ENCODE data around the gene SGMS1. TPM values are rescaled to one million over a fixed set of nuclear protein-coding genes. Genes with fewer than 3 reads are reported as not detected.
A peak's percentile ranks its signal among the peaks of the same experiment; 100 is the strongest.
"Not testable (repeated sequence)": the region's sequence is repeated elsewhere in the genome, so short reads cannot be mapped to it uniquely, and the experiment has no call there.

SGMS1 gene
- total RNA-seq, 6 experiments from 2014 or later: 13.6 to 49.8 (median 20.0) TPM

- Histone ChIP-seq H3K36me3 (no peaks in the 10 kb centered on the region), H3K4me1 (peaks cover 0 to 12% (median 5%) of the 10 kb centered on the region in 4 donors), H3K4me3 (no peak overlapping the region), H3K27me3 (no peaks in the 10 kb centered on the region), H3K9me3 (no peaks in the 10 kb centered on the region), H3K27ac (no peak overlapping the region)
- ATAC-seq: peak in 1 of 4 donors; percentile 12
- no peak for TF ChIP-seq CTCF (IDR thresholded peaks at IDR 0.05)
- intact Hi-C loops (cut with DNase I): no loop called here
- 79% methylated on average over 2 of the region's 2 CpGs for WGBS (ENCODE audit: insufficient coverage, low coverage, low lambda C conversion rate, missing lambda C conversion rate)
- no peak for DNase-seq
Measured at GRCh38 chr10:50651808-50652207, 28.1 kb upstream of the SGMS1 start.

DNA sequence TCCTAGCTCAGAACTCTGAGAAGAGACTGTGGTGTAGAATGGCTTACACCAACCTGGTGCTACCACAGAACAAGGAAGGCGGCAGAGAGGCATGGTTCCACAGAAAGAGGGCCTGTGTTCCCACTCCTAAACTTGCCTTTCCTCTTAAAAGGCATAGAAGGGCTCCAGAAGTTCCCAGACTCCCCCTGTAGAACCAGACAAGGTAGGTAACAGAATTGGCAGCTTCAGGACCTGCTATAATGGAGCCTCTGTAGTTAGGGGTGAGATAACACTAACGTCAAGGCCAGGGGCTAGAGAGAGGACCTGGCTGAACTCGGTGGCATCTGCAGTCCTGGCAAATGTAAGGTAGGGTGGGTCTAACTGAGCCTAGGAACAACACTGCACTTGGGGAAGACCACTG lies 26.7 kb upstream of the SGMS1 start:
- H3K9me3 ChIP-seq: no peaks in the 10 kb centered on the region
- no peaks in the 10 kb centered on the region for H3K27me3 ChIP-seq
- intact Hi-C loops (cut with DNase I): no loop called here
- WGBS (ENCODE audit: insufficient coverage, low coverage, low lambda C conversion rate, missing lambda C conversion rate): 100% methylated on average over 2 of the region's 3 CpGs
- ATAC-seq (no peak), DNase-seq (no peak)
- no peak overlapping the region for H3K27ac ChIP-seq
- H3K4me1 ChIP-seq: peaks cover 0 to 12% (median 5%) of the 10 kb centered on the region in 4 donors
- TF ChIP-seq CTCF (IDR thresholded peaks at IDR 0.05): no peak
- TF ChIP-seq POLR2A (IDR thresholded peaks at IDR 0.05): no peak
- no peaks in the 10 kb centered on the region for H3K36me3 ChIP-seq
- H3K4me3 ChIP-seq: no peak overlapping the region

GRCh38 chr10:50648935-50649227 lies 25.1 kb upstream of the SGMS1 start:
- ATAC-seq (no peak), DNase-seq (no peak)
- H3K36me3 ChIP-seq: no peaks in the 10 kb centered on the region
- TF ChIP-seq POLR2A (IDR thresholded peaks at IDR 0.05): no peak
- TF ChIP-seq CTCF (IDR thresholded peaks at IDR 0.05): no peak
- intact Hi-C loops (cut with DNase I): no loop called here
- peaks cover 0 to 12% (median 5%) of the 10 kb centered on the region in 4 donors for H3K4me1 ChIP-seq
- 28% methylated on average over 1 of the region's 1 CpG for WGBS (ENCODE audit: insufficient coverage, low coverage, low lambda C conversion rate, missing lambda C conversion rate)
- no peaks in the 10 kb centered on the region for H3K9me3 ChIP-seq
- peak overlapping the region in 2 of 3 donors; percentile 32 to 65 for H3K27ac ChIP-seq
- no peak overlapping the region for H3K4me3 ChIP-seq
- H3K27me3 ChIP-seq: no peaks in the 10 kb centered on the region

GRCh38 chr10:50648089-50648934 lies 24.6 kb upstream of the SGMS1 start:
- 32% methylated on average over 6 of the region's 7 CpGs for WGBS (ENCODE audit: insufficient coverage, low coverage, low lambda C conversion rate, missing lambda C conversion rate)
- DNase-seq (peak in 1 of 3 donors; percentile 19), ATAC-seq (peak; percentile 91 to 97 (median 93))
- Histone ChIP-seq H3K27me3 (no peaks in the 10 kb centered on the region), H3K27ac (peak overlapping the region in 2 of 3 donors; percentile 32 to 65), H3K4me3 (peak overlapping the region in 1 of 3 donors; percentile 28), H3K4me1 (peaks cover 0 to 12% (median 5%) of the 10 kb centered on the region in 4 donors), H3K36me3 (no peaks in the 10 kb centered on the region), H3K9me3 (no peaks in the 10 kb centered on the region)
- TF ChIP-seq CTCF (IDR thresholded peaks at IDR 0.05): no peak
- no peak for TF ChIP-seq POLR2A (IDR thresholded peaks at IDR 0.05)
- intact Hi-C loops (cut with DNase I): no loop called here

DNA sequence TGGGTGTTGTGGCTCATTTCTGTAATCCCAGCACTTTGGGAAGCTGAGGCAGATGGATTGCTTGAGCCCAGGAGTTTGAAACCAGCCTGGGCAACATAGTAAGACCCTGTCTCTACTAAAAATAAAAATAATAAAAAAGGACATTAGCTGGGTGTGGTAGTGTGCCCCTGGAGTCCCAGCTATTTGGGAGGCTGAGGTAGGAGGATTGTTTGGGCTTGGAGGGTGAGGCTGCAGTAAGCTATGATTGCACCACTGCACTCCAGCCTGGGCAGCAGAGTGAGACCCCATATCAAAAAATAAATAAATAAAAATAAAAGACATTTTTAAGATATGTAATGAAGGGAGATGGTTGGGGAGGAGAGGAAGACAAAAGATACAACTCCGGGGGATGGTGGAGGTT lies 23.6 kb upstream of the SGMS1 start:
- H3K4me3 ChIP-seq; H3K36me3 ChIP-seq; H3K27ac ChIP-seq; DNase-seq; ATAC-seq; H3K9me3 ChIP-seq; H3K27me3 ChIP-seq; intact Hi-C loops (cut with DNase I): not testable (repeated sequence)
- WGBS (ENCODE audit: insufficient coverage, low coverage, low lambda C conversion rate, missing lambda C conversion rate): 100% methylated on average over 1 of the region's 1 CpG
- H3K4me1 ChIP-seq: peaks cover 0 to 12% (median 5%) of the 10 kb centered on the region in 4 donors
